ENCODE measurements around the gene PCDH7. TPM values are rescaled to one million over a fixed set of nuclear protein-coding genes. Genes with fewer than 3 reads are reported as not detected.

PCDH7 gene
- polyA plus RNA-seq, 1 of the 3 experiments (the other 2 are of a cell fraction) = 0.48 TPM

GRCh38 chr4:30726090-30726675 lies 6.0 kb downstream of the PCDH7 start:
- Histone ChIP-seq H4K20me1 (ENCODE audit: insufficient read depth) (no peaks in the 10 kb centered on the region), H3K9me2 (no peaks in the 10 kb centered on the region), H2AFZ (ENCODE audit: low read depth) (no peak overlapping the region), H3K4me1 (ENCODE audit: control insufficient read depth in 1 of 2, insufficient read depth in 2 of 2, low read depth in 1 of 2, low read length in 1 of 2) (peaks cover 0 to 20% of the 10 kb centered on the region in 2 experiments; a peak in 2 of 4 replicates), H3K9ac (no peak overlapping the region), H3K79me2 (ENCODE audit: insufficient read depth) (no peaks in the 10 kb centered on the region), H3K4me3 (ENCODE audit: low read depth in 2 of 2, low read length in 1 of 2) (peak overlapping the region in 1 of 2 experiments; percentile 12; a peak in 1 of 4 replicates), H3K27me3 (ENCODE audit: insufficient read depth) (peaks cover 24% of the 10 kb centered on the region), H3K9me3 (no peaks in the 10 kb centered on the region), H3F3A (replicated peaks; ENCODE audit: insufficient read depth) (no peaks in the 10 kb centered on the region), H3K4me2 (no peak overlapping the region), H3K36me3 (replicated peaks in 1 of 2; ENCODE audit: control insufficient read depth in 1 of 2, insufficient read depth in 2 of 2, low read length in 1 of 2) (peaks cover 0 to 2% of the 10 kb centered on the region in 2 experiments), H3K27ac (ENCODE audit: low read depth in 2 of 2, low read length in 1 of 2) (no peak overlapping the region)
- ChIA-PET CTCF (interaction anchor here (1.0 to 1.4 kb wide), 4 partner anchors 10 to 13 kb away, joined by 3 read pairs; no protein-coding TSS in a partner anchor), POLR2A (no interaction called here)
- no peak for DNase-seq
- 16% methylated on average over 2 of the region's 2 CpGs for WGBS (ENCODE audit: low lambda C conversion rate)
- TF ChIP-seq TCF12 (IDR thresholded peaks at IDR 0.05) (no peak), EP300 (IDR thresholded peaks at IDR 0.05; ENCODE audit: borderline replicate concordance in 1 of 2, low read depth in 1 of 2, low read length in 1 of 2) (no peak), ZBTB33 (IDR thresholded peaks at IDR 0.05; ENCODE audit: borderline replicate concordance, low read depth) (no peak), RFX5 (IDR thresholded peaks at IDR 0.05; ENCODE audit: low read length) (no peak), CHD2 (IDR thresholded peaks at IDR 0.05; ENCODE audit: low read length, partially characterized antibody) (no peak), POLR2AphosphoS5 (IDR thresholded peaks at IDR 0.05; ENCODE audit: low read depth, low read length) (no peak), RXRA (IDR thresholded peaks at IDR 0.05; ENCODE audit: borderline replicate concordance, low read depth) (no peak), REST (IDR thresholded peaks at IDR 0.05; ENCODE audit: low read depth, low read length) (no peak), SIN3A (IDR thresholded peaks at IDR 0.05; ENCODE audit: borderline replicate concordance, low read depth, low read length) (no peak)

GRCh38 chr4:30727409-30727808 lies 7.2 kb downstream of the PCDH7 start:
- no peaks in the 10 kb centered on the region for H3K79me2 ChIP-seq (ENCODE audit: insufficient read depth)
- whole genome bisulfite sequencing (ENCODE audit: low lambda C conversion rate) = 60% methylated on average over 2 of the region's 2 CpGs
- 0 out of 2 replicates have a peak overlapping the region, but pooled peaks have one; percentile 29 for H2AFZ ChIP-seq (ENCODE audit: low read depth)
- H3K27me3 ChIP-seq (ENCODE audit: insufficient read depth) = peaks cover 13% of the 10 kb centered on the region
- H3K9me3 ChIP-seq = no peaks in the 10 kb centered on the region
- peaks cover 0 to 10% of the 10 kb centered on the region in 2 experiments; a peak in 2 of 4 replicates for H3K4me1 ChIP-seq (ENCODE audit: control insufficient read depth in 1 of 2, insufficient read depth in 2 of 2, low read depth in 1 of 2, low read length in 1 of 2)
- CTCF ChIA-PET = interaction anchor here (1.1 to 1.4 kb wide), 2 partner anchors 12 to 13 kb away, joined by 3 read pairs; no protein-coding TSS in a partner anchor
- TF ChIP-seq POLR2AphosphoS5 (IDR thresholded peaks at IDR 0.05; ENCODE audit: low read depth, low read length) = no peak
- no peak overlapping the region for H3K27ac ChIP-seq (ENCODE audit: low read depth in 2 of 2, low read length in 1 of 2)
- H4K20me1 ChIP-seq (ENCODE audit: insufficient read depth) = no peaks in the 10 kb centered on the region
- H3K9ac ChIP-seq = no peak overlapping the region
- no peak overlapping the region for H3K4me2 ChIP-seq
- H3K4me3 ChIP-seq (ENCODE audit: low read depth in 2 of 2, low read length in 1 of 2) = no peak overlapping the region
- POLR2A ChIA-PET = no interaction called here
- H3K36me3 ChIP-seq (replicated peaks in 1 of 2; ENCODE audit: control insufficient read depth in 1 of 2, insufficient read depth in 2 of 2, low read length in 1 of 2) = peaks cover 0 to 4% of the 10 kb centered on the region in 2 experiments
- no peaks in the 10 kb centered on the region for H3F3A ChIP-seq (replicated peaks; ENCODE audit: insufficient read depth)
- DNase-seq = no peak
- no peaks in the 10 kb centered on the region for H3K9me2 ChIP-seq

Measured in SK-N-SH (cell line).